SK-N-SH (cell line): ENCODE data around the gene PIGC. TPM values are rescaled to one million over a fixed set of nuclear protein-coding genes. Genes with fewer than 3 reads are reported as not detected.

Source experiments
- CTCF ChIA-PET: fragments of 300-600, 350-600 bp; formaldehyde crosslinking; extraction: SDS; loops from one replicate; lab custom pipeline; 2021; lab: Yijun Ruan, JAX
- POLR2A ChIA-PET: fragments of 350-600 bp; sonication (Branson Sonifier 250); formaldehyde crosslinking; extraction: SDS; loops from one replicate; lab custom pipeline; 2020; ENCODE audit warnings: antibody characterized with exemption, inconsistent platforms; lab: Yijun Ruan, JAX
- DNase-seq: peaks from one replicate; pipeline ENCODE4 v3.0.0; 2012
- H2AFZ ChIP-seq: fragments of 200-600 bp; sonication (generic); 2 replicates; pipeline ENCODE4 v1.8.1; 2016; ENCODE audit warnings: antibody characterized with exemption, mild to moderate bottlenecking, low read depth
- H3F3A ChIP-seq: fragments of 200-600 bp; sonication (generic); replicated peaks from 2 replicates; pipeline ENCODE3; 2016; ENCODE audit warnings: antibody characterized with exemption, mild to moderate bottlenecking; ENCODE audit not compliant: insufficient read depth
- H3K27ac ChIP-seq, 2 experiments: fragments of 200-500 bp in 1 of 2; fragments of 200-600 bp in 1 of 2; sonication (Bioruptor generic) in 1 of 2; sonication (generic), shearing (Covaris generic) in 1 of 2; 2 replicates each; pipeline versions ENCODE4 v1.5.1 to v1.6.1; 2014 to 2016; ENCODE audit warnings: low read depth in 2 of 2, inconsistent platforms in 1 of 2, low read length in 1 of 2, mild to moderate bottlenecking in 1 of 2, mixed read lengths in 1 of 2
- H3K27me3 ChIP-seq: fragments of 200-600 bp; sonication (generic), shearing (Covaris generic); 2 replicates; pipeline ENCODE4 v1.6.1; 2016; ENCODE audit warnings: mixed run types; ENCODE audit not compliant: insufficient read depth
- H3K36me3 ChIP-seq, 2 experiments: fragments of 200-500 bp in 1 of 2; fragments of 200-600 bp in 1 of 2; sonication (Bioruptor generic) in 1 of 2; sonication (generic) in 1 of 2; replicated peaks in 1 of 2; 2 replicates each; pipeline versions ENCODE3 to v1.5.1; 2014 to 2016; ENCODE audit warnings: low read length in 1 of 2, mild to moderate bottlenecking in 1 of 2; ENCODE audit not compliant: insufficient read depth in 2 of 2, control insufficient read depth in 1 of 2
- H3K4me1 ChIP-seq, 2 experiments: fragments of 200-500 bp in 1 of 2; fragments of 200-600 bp in 1 of 2; sonication (Bioruptor generic) in 1 of 2; sonication (generic), shearing (Covaris generic) in 1 of 2; 2 replicates each; pipeline versions ENCODE4 v1.5.1 to v1.6.1; 2014 to 2016; ENCODE audit warnings: low read depth in 1 of 2, low read length in 1 of 2, mixed run types in 1 of 2; ENCODE audit not compliant: insufficient read depth in 2 of 2, control insufficient read depth in 1 of 2
- H3K4me2 ChIP-seq: fragments of 200-600 bp; sonication (generic), shearing (Covaris generic); 2 replicates; pipeline ENCODE4 v1.6.1; 2017; ENCODE audit warnings: mixed run types
- H3K4me3 ChIP-seq, 2 experiments: fragments of 200-500 bp in 1 of 2; fragments of 200-600 bp in 1 of 2; sonication (Bioruptor generic) in 1 of 2; sonication (generic), shearing (Covaris generic) in 1 of 2; 2 replicates each; pipeline versions ENCODE4 v1.5.1 to v1.8.1; 2014 to 2016; ENCODE audit warnings: low read depth in 2 of 2, inconsistent platforms in 1 of 2, low read length in 1 of 2, mild to moderate bottlenecking in 1 of 2, mixed read lengths in 1 of 2, moderate library complexity in 1 of 2
- H3K79me2 ChIP-seq: fragments of 200-600 bp; sonication (generic); 2 replicates; pipeline ENCODE4 v1.8.1; 2017; ENCODE audit warnings: mild to moderate bottlenecking; ENCODE audit not compliant: insufficient read depth
- H3K9ac ChIP-seq: fragments of 200-600 bp; sonication (generic); 2 replicates; pipeline ENCODE4 v1.6.1; 2017; ENCODE audit warnings: mixed run types
- H3K9me2 ChIP-seq: fragments of 200-600 bp; sonication (generic); 2 replicates; pipeline ENCODE4 v1.6.1; 2017; ENCODE audit warnings: mixed run types
- H3K9me3 ChIP-seq: fragments of 200-600 bp; sonication (generic); 2 replicates; pipeline ENCODE4 v1.6.1; 2017; ENCODE audit warnings: mixed run types, mild to moderate bottlenecking, moderate library complexity
- H4K20me1 ChIP-seq: fragments of 200-600 bp; sonication (generic); 2 replicates; pipeline ENCODE4 v1.6.1; 2017; ENCODE audit warnings: mild to moderate bottlenecking, mixed run types; ENCODE audit not compliant: insufficient read depth
- CHD2 ChIP-seq: fragments of 150-350 bp; IDR thresholded peaks from 2 replicates; pipeline ENCODE4 v1.6.1; 2018; ENCODE audit warnings: low read length; ENCODE audit not compliant: partially characterized antibody
- EP300 ChIP-seq, 2 experiments: IDR thresholded peaks; 2 replicates each; pipeline versions ENCODE4 v1.4.0 to v1.6.1; 2012; ENCODE audit warnings: borderline replicate concordance in 1 of 2, low read depth in 1 of 2, low read length in 1 of 2
- EZH2phosphoT487 ChIP-seq: fragments of 200-600 bp; sonication (generic); IDR thresholded peaks from 2 replicates; pipeline ENCODE4 v1.6.1; 2017; ENCODE audit warnings: low read depth, mixed run types, mild to moderate bottlenecking, antibody characterized with exemption, moderate library complexity, borderline replicate concordance
- FOSL2 ChIP-seq: IDR thresholded peaks from 2 replicates; pipeline ENCODE4 v1.4.0; 2012; ENCODE audit warnings: low read depth, mild to moderate bottlenecking, moderate library complexity, borderline replicate concordance
- FOXJ3 ChIP-seq: sonication (generic); formaldehyde crosslinking; IDR thresholded peaks from 2 replicates; pipeline ENCODE4 v1.5.1; 2020; ENCODE audit warnings: mild to moderate bottlenecking, missing genetic modification reagents
- GABPA ChIP-seq: IDR thresholded peaks from 2 replicates; pipeline ENCODE4 v1.4.0; 2012; ENCODE audit warnings: low read depth, mild to moderate bottlenecking
- GATA2 ChIP-seq: sonication (generic); formaldehyde crosslinking; IDR thresholded peaks from 2 replicates; pipeline ENCODE4 v1.5.0; 2020; ENCODE audit warnings: mild to moderate bottlenecking, missing genetic modification reagents
- MEF2A ChIP-seq: IDR thresholded peaks from 2 replicates; pipeline ENCODE4 v1.4.0; 2012; ENCODE audit warnings: low read depth, borderline replicate concordance
- NFIC ChIP-seq: IDR thresholded peaks from 2 replicates; pipeline ENCODE4 v1.4.0; 2012; ENCODE audit warnings: borderline replicate concordance
- NRF1 ChIP-seq: IDR thresholded peaks from 2 replicates; pipeline ENCODE4 v1.6.1; 2012; ENCODE audit warnings: low read depth, mild to moderate bottlenecking, low read length
- POLR2AphosphoS5 ChIP-seq: IDR thresholded peaks from 2 replicates; pipeline ENCODE4 v1.6.1; 2012; ENCODE audit warnings: low read depth, low read length
- RAD21 ChIP-seq: IDR thresholded peaks from 2 replicates; pipeline ENCODE4 v1.6.1; 2012; ENCODE audit warnings: mild to moderate bottlenecking, low read length
- RCOR1 ChIP-seq: fragments of 150-350 bp; IDR thresholded peaks from 2 replicates; pipeline ENCODE4 v1.6.1; 2017; ENCODE audit warnings: antibody characterized with exemption, low read length
- RFX5 ChIP-seq: IDR thresholded peaks from 2 replicates; pipeline ENCODE4 v1.6.1; 2012; ENCODE audit warnings: mild to moderate bottlenecking, improper control_type of control experiment, low read length
- RXRA ChIP-seq: IDR thresholded peaks from 2 replicates; pipeline ENCODE4 v1.4.0; 2012; ENCODE audit warnings: low read depth, mild to moderate bottlenecking, borderline replicate concordance
- TAF1 ChIP-seq: IDR thresholded peaks from 2 replicates; pipeline ENCODE4 v1.6.1; 2012; ENCODE audit warnings: low read depth, mild to moderate bottlenecking, low read length, moderate library complexity, borderline replicate concordance
- TCF12 ChIP-seq: IDR thresholded peaks from 2 replicates; pipeline ENCODE4 v1.4.0; 2012
- TEAD4 ChIP-seq: IDR thresholded peaks from 2 replicates; pipeline ENCODE4 v1.4.0; 2012; ENCODE audit warnings: mild to moderate bottlenecking, borderline replicate concordance; ENCODE audit not compliant: insufficient read depth
- WGBS: methylation state at CpG from one replicate; pipeline ENCODE4 v1.1.6; 2017; ENCODE audit warnings: low lambda C conversion rate; 5-methylcytosine and 5-hydroxymethylcytosine counted together
- polyA plus RNA-seq, 3 experiments: library from polyadenylated mRNA; depleted of rRNA; stranded (reverse); fragments of >200 nt; gene quantifications; 2 replicates each; pipeline ENCODE4 v1.2.3, GENCODE V29; 2012
- TF ChIP-seq, protein P1 (sequence below): IDR thresholded peaks from 2 replicates; pipeline ENCODE4 v1.4.0; 2012; ENCODE audit warnings: low read depth, borderline replicate concordance
- TF ChIP-seq, protein P2 (sequence below): fragments of 150-350 bp; IDR thresholded peaks from 2 replicates; pipeline ENCODE4 v1.6.1; 2016; ENCODE audit warnings: mild to moderate bottlenecking, low read depth, low read length
- TF ChIP-seq, protein P3 (sequence below): IDR thresholded peaks from 2 replicates; pipeline ENCODE4; 2012

Gene PIGC
- polyA plus RNA-seq, 1 of the 3 experiments (the other 2 are of a cell fraction): 20.6 TPM

DNA sequence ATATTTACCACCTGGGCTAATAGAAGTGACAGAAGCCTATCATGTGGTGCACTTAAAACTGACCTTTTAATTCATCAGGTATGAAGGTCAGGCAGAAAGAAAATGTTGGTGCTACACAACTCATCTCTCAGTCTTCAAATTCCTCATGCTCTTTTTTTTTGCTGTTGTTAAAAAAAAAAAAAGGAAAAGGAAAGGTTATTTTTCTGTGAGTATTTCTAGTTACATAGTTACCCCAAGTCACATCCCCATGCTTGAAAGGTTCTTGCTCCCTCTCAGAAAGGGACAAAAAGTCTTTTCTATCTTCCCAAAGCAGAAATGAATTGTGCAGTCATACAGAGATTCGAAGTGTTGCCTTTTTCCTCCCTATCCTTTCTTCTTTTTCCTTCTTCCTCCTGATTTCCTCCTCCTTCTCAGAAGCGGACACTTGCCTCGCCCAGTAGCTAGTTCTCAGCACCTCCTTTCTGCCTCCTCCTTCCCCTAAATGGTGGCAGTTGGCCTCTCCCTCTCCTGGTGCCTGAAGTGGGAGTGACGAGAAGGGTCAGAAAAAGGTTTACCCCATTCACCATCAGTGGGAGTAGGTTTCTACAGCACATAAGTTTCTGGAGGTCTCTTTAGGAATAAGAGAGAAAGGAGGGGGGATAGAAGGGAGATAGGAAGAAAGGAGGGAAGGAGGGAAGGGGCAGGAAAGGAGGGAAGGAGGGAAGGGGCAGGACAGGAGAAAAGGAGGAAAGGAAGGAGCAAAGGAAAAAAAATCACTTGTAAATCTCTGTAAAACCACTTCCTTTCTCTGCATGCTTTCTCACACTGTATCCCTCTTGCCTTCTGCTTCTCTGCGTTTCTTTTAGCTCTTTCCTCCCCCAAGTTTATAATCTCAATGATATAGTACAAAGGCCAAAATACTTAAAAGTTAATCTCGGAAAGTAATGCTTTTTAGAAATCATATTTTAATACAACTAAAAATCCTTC is 43.8 kb downstream of the PIGC start:
- no peaks in the 10 kb centered on the region for H3K27me3 ChIP-seq
- H4K20me1 ChIP-seq: no peaks in the 10 kb centered on the region
- DNase-seq: no peak
- H3K27ac ChIP-seq: peak overlapping the region in 1 of 2 experiments; percentile 85; a peak in 2 of 4 replicates
- no peaks in the 10 kb centered on the region for H3K9me2 ChIP-seq
- WGBS: 76% methylated on average over 6 of the region's 6 CpGs
- no peak overlapping the region for H3K4me2 ChIP-seq
- peaks cover 0 to 5% of the 10 kb centered on the region in 2 experiments for H3K36me3 ChIP-seq
- H3K9me3 ChIP-seq: no peaks in the 10 kb centered on the region
- peak overlapping the region in 1 of 2 experiments; percentile 1; a peak in 1 of 4 replicates for H3K4me3 ChIP-seq
- TF ChIP-seq, protein P1, sequence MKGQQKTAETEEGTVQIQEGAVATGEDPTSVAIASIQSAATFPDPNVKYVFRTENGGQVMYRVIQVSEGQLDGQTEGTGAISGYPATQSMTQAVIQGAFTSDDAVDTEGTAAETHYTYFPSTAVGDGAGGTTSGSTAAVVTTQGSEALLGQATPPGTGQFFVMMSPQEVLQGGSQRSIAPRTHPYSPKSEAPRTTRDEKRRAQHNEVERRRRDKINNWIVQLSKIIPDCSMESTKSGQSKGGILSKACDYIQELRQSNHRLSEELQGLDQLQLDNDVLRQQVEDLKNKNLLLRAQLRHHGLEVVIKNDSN: no peak
- TF ChIP-seq CHD2 (no peak), POLR2AphosphoS5 (no peak), RCOR1 (no peak), TCF12 (no peak), EZH2phosphoT487 (no peak)
- ChIA-PET POLR2A (no interaction called here), CTCF (interaction anchor here (0.6 to 3.8 kb wide), 45 partner anchors 8 to 724 kb away, joined by 3 to 42 read pairs (median 4); partner anchors contain the start of gene C1orf105)
- no peak overlapping the region for H3K9ac ChIP-seq
- H2AFZ ChIP-seq: 0 out of 2 replicates have a peak overlapping the region, but pooled peaks have one; percentile 19
- no peaks in the 10 kb centered on the region; the same call in 1 of the 2 replicates for H3K79me2 ChIP-seq
- peaks cover 19% of the 10 kb centered on the region for H3F3A ChIP-seq
- peaks cover 8 to 26% of the 10 kb centered on the region in 2 experiments for H3K4me1 ChIP-seq

DNA sequence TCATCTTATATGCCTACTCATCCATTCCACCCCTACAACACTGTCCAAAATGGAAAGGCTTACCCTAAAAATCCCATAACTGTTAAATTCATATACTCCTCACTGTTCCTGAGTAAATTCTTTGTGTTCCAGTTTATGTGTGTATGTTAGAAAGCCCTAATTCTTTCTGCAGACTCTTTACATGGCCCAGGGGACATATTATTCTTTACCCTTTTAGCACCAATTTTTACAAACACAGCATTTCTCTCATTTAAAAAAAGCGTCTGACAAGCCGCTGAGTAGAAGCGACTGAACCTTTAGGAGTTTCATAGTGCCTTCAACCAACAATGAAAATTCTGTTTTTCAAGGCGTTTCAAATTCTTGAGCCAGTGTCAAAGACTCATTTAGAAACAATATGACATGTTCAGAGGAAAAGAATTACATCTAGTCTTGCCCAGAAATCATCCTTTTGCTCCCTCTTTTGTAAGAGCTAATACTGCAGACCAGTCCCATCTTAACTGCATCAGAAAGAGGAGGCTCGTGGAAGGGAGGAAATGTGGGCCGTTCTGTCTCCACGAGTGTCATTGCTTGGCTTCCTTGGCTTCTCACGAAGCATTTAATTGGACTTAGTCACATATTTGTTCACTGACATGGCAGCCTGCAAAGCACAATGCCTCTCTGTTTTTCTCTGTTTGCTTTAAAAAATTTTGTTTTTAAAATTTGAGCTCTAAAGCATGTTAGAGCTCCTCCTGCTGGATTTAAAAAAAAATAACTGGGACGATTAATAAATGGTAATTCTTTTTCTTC is 44.7 kb downstream of the PIGC start:
- H2AFZ ChIP-seq: peak overlapping the region; percentile 50; the same call in 1 of the 2 replicates
- CTCF ChIA-PET: interaction anchor here (0.6 to 3.8 kb wide), 49 partner anchors 9 to 723 kb away, joined by 3 to 42 read pairs (median 4); partner anchors contain the start of gene C1orf105
- H3K9ac ChIP-seq: peak overlapping the region; percentile 26; the same call in 1 of the 2 replicates
- TF ChIP-seq POLR2AphosphoS5 (peak; percentile 37; the same call in 1 of the 2 replicates), FOXJ3 (CRISPR knock-in tag) (no peak), NFIC (0 out of 2 replicates have a peak, but pooled peaks have one; percentile 54), NRF1 (no peak), TEAD4 (peak; percentile 28; the same call in 1 of the 2 replicates), RXRA (no peak), RAD21 (peak; percentile 81), FOSL2 (peak; percentile 57; the same call in 1 of the 2 replicates), EP300 (IDR thresholded peaks at IDR 0.05; ENCODE audit: borderline replicate concordance in 1 of 2, low read depth in 1 of 2, low read length in 1 of 2) (peak in 1 of 2 experiments; percentile 66; a peak in 1 of 4 replicates), TCF12 (peak; percentile 68), MEF2A (no peak), TAF1 (no peak), RFX5 (no peak), GABPA (no peak), GATA2 (CRISPR knock-in tag) (no peak)
- TF ChIP-seq, protein P2, sequence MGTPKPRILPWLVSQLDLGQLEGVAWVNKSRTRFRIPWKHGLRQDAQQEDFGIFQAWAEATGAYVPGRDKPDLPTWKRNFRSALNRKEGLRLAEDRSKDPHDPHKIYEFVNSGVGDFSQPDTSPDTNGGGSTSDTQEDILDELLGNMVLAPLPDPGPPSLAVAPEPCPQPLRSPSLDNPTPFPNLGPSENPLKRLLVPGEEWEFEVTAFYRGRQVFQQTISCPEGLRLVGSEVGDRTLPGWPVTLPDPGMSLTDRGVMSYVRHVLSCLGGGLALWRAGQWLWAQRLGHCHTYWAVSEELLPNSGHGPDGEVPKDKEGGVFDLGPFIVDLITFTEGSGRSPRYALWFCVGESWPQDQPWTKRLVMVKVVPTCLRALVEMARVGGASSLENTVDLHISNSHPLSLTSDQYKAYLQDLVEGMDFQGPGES: no peak
- TF ChIP-seq, protein P3, sequence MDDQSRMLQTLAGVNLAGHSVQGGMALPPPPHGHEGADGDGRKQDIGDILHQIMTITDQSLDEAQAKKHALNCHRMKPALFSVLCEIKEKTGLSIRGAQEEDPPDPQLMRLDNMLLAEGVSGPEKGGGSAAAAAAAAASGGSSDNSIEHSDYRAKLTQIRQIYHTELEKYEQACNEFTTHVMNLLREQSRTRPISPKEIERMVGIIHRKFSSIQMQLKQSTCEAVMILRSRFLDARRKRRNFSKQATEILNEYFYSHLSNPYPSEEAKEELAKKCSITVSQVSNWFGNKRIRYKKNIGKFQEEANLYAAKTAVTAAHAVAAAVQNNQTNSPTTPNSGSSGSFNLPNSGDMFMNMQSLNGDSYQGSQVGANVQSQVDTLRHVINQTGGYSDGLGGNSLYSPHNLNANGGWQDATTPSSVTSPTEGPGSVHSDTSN: peak; percentile 57

More for the DNA sequence above, 44.7 kb downstream of the PIGC start:
- WGBS: 34% methylated on average over 9 of the region's 9 CpGs
- Histone ChIP-seq H3K4me1 (peaks cover 13 to 29% of the 10 kb centered on the region in 2 experiments), H3K79me2 (no peaks in the 10 kb centered on the region; the same call in 1 of the 2 replicates), H3K27me3 (no peaks in the 10 kb centered on the region), H4K20me1 (no peaks in the 10 kb centered on the region), H3K36me3 (peaks cover 0 to 5% of the 10 kb centered on the region in 2 experiments), H3K9me2 (no peaks in the 10 kb centered on the region), H3K9me3 (no peaks in the 10 kb centered on the region), H3K4me2 (peak overlapping the region; percentile 14; the same call in 1 of the 2 replicates), H3K4me3 (peak overlapping the region in 1 of 2 experiments; percentile 1; a peak in 1 of 4 replicates), H3K27ac (peak overlapping the region; percentile 85 to 88), H3F3A (peaks cover 19% of the 10 kb centered on the region)
- DNase-seq: peak; percentile 29
- POLR2A ChIA-PET: no interaction called here
